Panc1 (cell line): ENCODE measurements around the gene ELOA. TPM values are rescaled to one million over a fixed set of nuclear protein-coding genes. Genes with fewer than 3 reads are reported as not detected.

Source experiments
- ATAC-seq: fragments of 200-7000 bp; cut with Tn5 transposase; 2 replicates; pipeline ENCODE4 v1.9.1; 2020; ENCODE audit warnings: mild to moderate bottlenecking, moderate library complexity
- BruUV-seq: library from RNA; stranded (reverse); fragments of 400-500 nt; replicated peaks from 2 replicates; lab custom pipeline; 2021; lab: Mats Ljungman, UMichigan
- CTCF ChIA-PET: fragments of 300-600 bp; sonication (Branson Sonifier 250); formaldehyde crosslinking; loops from one replicate; lab custom pipeline; 2022; ENCODE audit warnings: antibody characterized with exemption; lab: Charles Lee
- POLR2A ChIA-PET: fragments of 300-600 bp; sonication (Branson Sonifier 250); formaldehyde crosslinking; loops from one replicate; lab custom pipeline; 2022; ENCODE audit warnings: antibody characterized with exemption; lab: Charles Lee
- DNase-seq: peaks from one replicate; pipeline ENCODE4 v3.0.0-alpha.2; 2010; ENCODE audit warnings: low read depth, low spot score
- H3K27ac ChIP-seq: 2 replicates; pipeline ENCODE4 v1.5.1; 2011; ENCODE audit warnings: mild to moderate bottlenecking, low read length, inconsistent platforms
- H3K27me3 ChIP-seq: fragments of 200-500 bp; sonication (Bioruptor generic); 2 replicates; pipeline ENCODE4 v1.6.0; 2014; ENCODE audit warnings: low read length, inconsistent platforms; ENCODE audit not compliant: control insufficient read depth, insufficient read depth
- H3K36me3 ChIP-seq: fragments of 200-500 bp; sonication (Bioruptor generic); 2 replicates; pipeline ENCODE4 v1.5.1; 2014; ENCODE audit warnings: inconsistent platforms, mild to moderate bottlenecking, low read length, moderate library complexity; ENCODE audit not compliant: control insufficient read depth, insufficient read depth
- H3K4me1 ChIP-seq: 2 replicates; pipeline ENCODE4 v1.5.1; 2011; ENCODE audit warnings: inconsistent platforms, mild to moderate bottlenecking, low read length, moderate library complexity; ENCODE audit not compliant: control insufficient read depth, insufficient read depth
- H3K4me3 ChIP-seq, 2 experiments: 2 replicates each; pipeline ENCODE4 v1.5.1; 2011 to 2012; ENCODE audit warnings: low read depth in 2 of 2, low read length in 2 of 2, mild to moderate bottlenecking in 2 of 2, inconsistent platforms in 1 of 2, moderate library complexity in 1 of 2
- H3K9me3 ChIP-seq: fragments of 200-500 bp; sonication (Bioruptor generic); 2 replicates; pipeline ENCODE4 v1.5.1; 2014; ENCODE audit warnings: low read depth, mild to moderate bottlenecking, inconsistent platforms, low read length, moderate library complexity; ENCODE audit not compliant: control insufficient read depth, insufficient read depth
- CTCF ChIP-seq: fragments of 450-650 bp; IDR thresholded peaks from 2 replicates; pipeline ENCODE4 v1.5.1; 2017; ENCODE audit warnings: mild to moderate bottlenecking
- POLR2AphosphoS5 ChIP-seq: IDR thresholded peaks from 2 replicates; pipeline ENCODE4 v1.6.1; 2012; ENCODE audit warnings: mild to moderate bottlenecking, low read depth, low read length, moderate library complexity
- REST ChIP-seq, 2 experiments: IDR thresholded peaks; 2 replicates each; pipeline ENCODE4 v1.6.1; 2011 to 2012; ENCODE audit warnings: low read depth in 2 of 2, control low read depth in 1 of 2, low read length in 1 of 2, mild to moderate bottlenecking in 1 of 2, moderate library complexity in 1 of 2; ENCODE audit not compliant: insufficient read depth in 1 of 2
- SIN3A ChIP-seq: IDR thresholded peaks from 2 replicates; pipeline ENCODE4 v1.6.1; 2012; ENCODE audit warnings: low read depth, mild to moderate bottlenecking, low read length, moderate library complexity, borderline replicate concordance; ENCODE audit not compliant: insufficient read depth
- TCF7L2 ChIP-seq: IDR thresholded peaks from 2 replicates; pipeline ENCODE4 v1.6.1; 2011; ENCODE audit warnings: mild to moderate bottlenecking, low read depth, low read length, inconsistent platforms
- in situ Hi-C: cut with HindIII; loops from 2 replicates; pipeline ENCODE4 v1.10.0; 2016; ENCODE audit warnings: low sequenced_read_pairs, low pct_unique_long_range_greater_than_20kb
- intact Hi-C: fragments of 100-400 bp; cut with micrococcal nuclease; formaldehyde crosslinking; loops from one replicate; pipeline ENCODE4 v1.10.0; 2022; ENCODE audit not compliant: unreplicated experiment
- total RNA-seq: library from RNA; stranded (reverse); gene quantifications from one replicate; pipeline ENCODE4 v1.2.1, GENCODE V29; 2021; ENCODE audit not compliant: unreplicated experiment

Gene ELOA
- total RNA-seq, 1 experiment from 2014 or later: 58.5 TPM

- POLR2A ChIA-PET: no interaction called here
- Histone ChIP-seq H3K4me3 (peak overlapping the region; percentile 86 to 89), H3K36me3 (peaks cover 8% of the 10 kb centered on the region; the same call in 1 of the 2 replicates), H3K27ac (peak overlapping the region; percentile 94), H3K4me1 (peaks cover 46% of the 10 kb centered on the region), H3K27me3 (no peaks in the 10 kb centered on the region), H3K9me3 (no peaks in the 10 kb centered on the region)
- DNase-seq: no peak
- no peak for ATAC-seq
- intact Hi-C loops (no loop called here), in situ Hi-C loops (no loop called here)
- no TSS peak for BruUV-seq
- CTCF ChIA-PET: interaction anchor here (0.6 to 2.4 kb wide), 6 partner anchors 8 to 56 kb away, joined by 3 to 13 read pairs (median 4); partner anchors contain the start of gene PITHD1
- TF ChIP-seq POLR2AphosphoS5 (no peak), CTCF (no peak), REST (IDR thresholded peaks at IDR 0.05; ENCODE audit: insufficient read depth in 1 of 2, low read depth in 2 of 2, low read length in 1 of 2) (no peak), SIN3A (no peak), TCF7L2 (no peak)
These were observed 55.9 kb downstream of the ELOA start for GRCh38 chr1:23799255-23799569.

GRCh38 chr1:23799570-23800399 is 56.5 kb downstream of the ELOA start:
- Histone ChIP-seq H3K27ac (peak overlapping the region; percentile 94), H3K27me3 (no peaks in the 10 kb centered on the region), H3K9me3 (no peaks in the 10 kb centered on the region), H3K4me1 (peaks cover 40% of the 10 kb centered on the region), H3K36me3 (peaks cover 8% of the 10 kb centered on the region; the same call in 1 of the 2 replicates), H3K4me3 (peak overlapping the region; percentile 86 to 89)
- ChIA-PET CTCF (interaction anchor here (0.6 to 2.4 kb wide), 5 partner anchors 8 to 55 kb away, joined by 3 to 13 read pairs (median 4); partner anchors contain the start of gene PITHD1), POLR2A (interaction anchor here (0.7 to 1.0 kb wide), 2 partner anchors 8 to 491 kb away, joined by 4 to 8 read pairs; no protein-coding TSS in a partner anchor)
- ATAC-seq (peak; percentile 56), DNase-seq (peak; percentile 87)
- intact Hi-C loops: no loop called here
- in situ Hi-C loops: no loop called here
- TF ChIP-seq TCF7L2 (no peak), POLR2AphosphoS5 (peak; percentile 84), REST (IDR thresholded peaks at IDR 0.05; ENCODE audit: insufficient read depth in 1 of 2, low read depth in 2 of 2, low read length in 1 of 2) (peak in 1 of 2 experiments; percentile 12; a peak in 1 of 4 replicates), SIN3A (no peak), CTCF (no peak)
- BruUV-seq: no TSS peak
